HEK293 (cell line): ENCODE data around the gene CCR5AS.

Experiments used
- CTCF ChIP-seq: fragments of 450-650 bp; formaldehyde crosslinking; IDR thresholded peaks from 2 replicates; pipeline ENCODE4 v1.5.1; 2016; ENCODE audit warnings: missing biosample characterization, missing genetic modification characterization
- EGR2 ChIP-seq: fragments of 450-650 bp; formaldehyde crosslinking; IDR thresholded peaks from 2 replicates; pipeline ENCODE4 v1.5.1; 2016; ENCODE audit warnings: low read depth, missing biosample characterization, missing genetic modification characterization
- REST ChIP-seq: fragments of 450-650 bp; formaldehyde crosslinking; IDR thresholded peaks from 2 replicates; pipeline ENCODE4 v1.5.1; 2016; ENCODE audit warnings: missing biosample characterization, missing genetic modification characterization
- ZNF155 ChIP-seq: fragments of 450-650 bp; formaldehyde crosslinking; IDR thresholded peaks from 2 replicates; pipeline ENCODE4 v1.5.1; 2016; ENCODE audit warnings: missing biosample characterization, missing genetic modification characterization
- ZNF175 ChIP-seq: fragments of 450-650 bp; formaldehyde crosslinking; IDR thresholded peaks from 2 replicates; pipeline ENCODE4 v1.5.1; 2016; ENCODE audit warnings: missing biosample characterization, missing genetic modification characterization
- ZNF274 ChIP-seq, 2 experiments: fragments of 200-500 bp in 1 of 2; fragments of 450-650 bp in 1 of 2; sonication (Bioruptor generic) in 1 of 2; formaldehyde crosslinking in 1 of 2; IDR thresholded peaks; 2 replicates each; pipeline versions ENCODE4 v1.5.1 to v1.6.1; 2014 to 2016; ENCODE audit warnings: borderline replicate concordance in 1 of 2, inconsistent platforms in 1 of 2, low read length in 1 of 2, missing biosample characterization in 1 of 2, missing genetic modification characterization in 1 of 2
- ZNF580 ChIP-seq: fragments of 450-650 bp; formaldehyde crosslinking; IDR thresholded peaks from 2 replicates; pipeline ENCODE4 v1.5.1; 2016; ENCODE audit warnings: missing biosample characterization, missing genetic modification characterization
- ZSCAN23 ChIP-seq: fragments of 450-650 bp; formaldehyde crosslinking; IDR thresholded peaks from 2 replicates; pipeline ENCODE4 v1.5.1; 2016; ENCODE audit warnings: missing biosample characterization, missing genetic modification characterization

GRCh38 chr3:46353090-46353489 is 53.8 kb downstream of the CCR5AS start:
- no peak for TF ChIP-seq CTCF (tag by site-specific recombination)
- TF ChIP-seq ZNF175: no peak
- TF ChIP-seq EGR2: no peak
- no peak for TF ChIP-seq ZNF580 (tag by site-specific recombination)
- no peak for TF ChIP-seq ZNF155 (tag by site-specific recombination)
- no peak for TF ChIP-seq ZNF274 (IDR thresholded peaks at IDR 0.05; ENCODE audit: low read length)
- TF ChIP-seq ZNF274 (tag by site-specific recombination; IDR thresholded peaks at IDR 0.05; ENCODE audit: borderline replicate concordance): no peak
- TF ChIP-seq ZSCAN23: no peak
- TF ChIP-seq REST (tag by site-specific recombination): no peak
